CD14-positive monocyte (primary cell): Measurements from ENCODE around the gene EPHA7. TPM values are rescaled to one million over a fixed set of nuclear protein-coding genes. Genes with fewer than 3 reads are reported as not detected.

Source experiments
- DNase-seq, 3 donors: peaks; one replicate each; pipeline ENCODE4 v3.0.0-alpha.2; 2011 to 2022
- H2AFZ ChIP-seq: 2 replicates; pipeline ENCODE4 v1.6.0; 2012; ENCODE audit warnings: mild to moderate bottlenecking, low read depth, low read length, inconsistent platforms; ENCODE audit not compliant: insufficient read depth, poor library complexity, severe bottlenecking
- H3K27ac ChIP-seq, 2 donors: 1 replicate in 1 of 2; 2 replicates in 1 of 2; pipeline ENCODE4 v1.5.1; 2012 to 2013; ENCODE audit warnings: low read length in 2 of 2, control low read depth in 1 of 2, inconsistent platforms in 1 of 2, low read depth in 1 of 2, mild to moderate bottlenecking in 1 of 2
- H3K27me3 ChIP-seq, 2 donors: one replicate each; pipeline versions ENCODE4 v1.6.0 to v1.6.1; 2011 to 2013; ENCODE audit warnings: low read length in 2 of 2; ENCODE audit not compliant: control insufficient read depth in 2 of 2, insufficient read depth in 2 of 2
- H3K36me3 ChIP-seq, 2 donors: replicated peaks in 1 of 2; 1 replicate in 1 of 2; 2 replicates in 1 of 2; pipeline versions ENCODE4 v1.5.1 to v1.6.1; 2012 to 2013; ENCODE audit warnings: low read length in 2 of 2, control low read depth in 1 of 2, inconsistent platforms in 1 of 2, mild to moderate bottlenecking in 1 of 2; ENCODE audit not compliant: insufficient read depth in 2 of 2, control insufficient read depth in 1 of 2
- H3K4me1 ChIP-seq, 2 donors: 1 replicate in 1 of 2; 2 replicates in 1 of 2; pipeline versions ENCODE4 v1.5.1 to v1.6.1; 2012 to 2013; ENCODE audit warnings: low read length in 2 of 2, control low read depth in 1 of 2, inconsistent platforms in 1 of 2, mild to moderate bottlenecking in 1 of 2, moderate library complexity in 1 of 2; ENCODE audit not compliant: insufficient read depth in 2 of 2, control insufficient read depth in 1 of 2
- H3K4me2 ChIP-seq: replicated peaks from 2 replicates; pipeline ENCODE3; 2012; ENCODE audit warnings: low read length, moderate library complexity, mild to moderate bottlenecking; ENCODE audit not compliant: poor library complexity, severe bottlenecking; ENCODE audit errors: extremely low read depth
- H3K4me3 ChIP-seq, 3 experiments: fragments of 200-600 bp in 1 of 3; sonication (generic) in 1 of 3; replicated peaks in 1 of 3; 1 replicate in 2 of 3; 2 replicates in 1 of 3; pipeline ENCODE4 v1.5.1; 2011 to 2013; ENCODE audit warnings: low read length in 3 of 3, mild to moderate bottlenecking in 3 of 3, control low read depth in 2 of 3, low read depth in 2 of 3, inconsistent platforms in 1 of 3, moderate library complexity in 1 of 3
- H3K79me2 ChIP-seq: 2 replicates; pipeline ENCODE4 v1.6.0; 2012; ENCODE audit warnings: mild to moderate bottlenecking, control low read depth, inconsistent platforms, low read length, moderate library complexity; ENCODE audit not compliant: insufficient read depth
- H3K9ac ChIP-seq: 2 replicates; pipeline ENCODE4 v1.6.0; 2017; ENCODE audit warnings: low read length, mild to moderate bottlenecking; ENCODE audit not compliant: insufficient read depth, poor library complexity, severe bottlenecking
- H3K9me3 ChIP-seq, 2 donors: replicated peaks in 1 of 2; 1 replicate in 1 of 2; 2 replicates in 1 of 2; pipeline versions ENCODE4 v1.5.1 to v1.6.1; 2012 to 2013; ENCODE audit warnings: low read length in 2 of 2, control low read depth in 1 of 2; ENCODE audit not compliant: control insufficient read depth in 1 of 2, insufficient read depth in 1 of 2
- H4K20me1 ChIP-seq: 2 replicates; pipeline ENCODE4 v1.6.0; 2012; ENCODE audit warnings: mild to moderate bottlenecking, low read length, control low read depth, moderate library complexity; ENCODE audit not compliant: insufficient read depth
- H3K27ac Mint-ChIP-seq, 7 donors: one replicate each; pipeline ENCODE4 v1.8.0; 2020; ENCODE audit warnings: mild to moderate bottlenecking in 7 of 7, mixed read lengths in 7 of 7, moderate library complexity in 6 of 7, inconsistent platforms in 2 of 7
- H3K27me3 Mint-ChIP-seq, 3 donors: one replicate each; pipeline ENCODE4 v1.8.0; 2021 to 2022; ENCODE audit warnings: low read depth in 3 of 3, mild to moderate bottlenecking in 3 of 3, mixed read lengths in 3 of 3, moderate library complexity in 3 of 3, inconsistent platforms in 1 of 3
- H3K36me3 Mint-ChIP-seq, 2 donors: one replicate each; pipeline ENCODE4 v1.8.0; 2020; ENCODE audit warnings: mixed read lengths in 2 of 2, inconsistent platforms in 1 of 2, mild to moderate bottlenecking in 1 of 2
- H3K4me1 Mint-ChIP-seq: one replicate; pipeline ENCODE4 v1.8.0; 2020; ENCODE audit warnings: mild to moderate bottlenecking, mixed read lengths
- H3K4me3 Mint-ChIP-seq, 2 donors: one replicate each; pipeline ENCODE4 v1.8.0; 2020; ENCODE audit warnings: mild to moderate bottlenecking in 2 of 2, mixed read lengths in 2 of 2, moderate library complexity in 1 of 2
- H3K9me3 Mint-ChIP-seq, 7 donors: one replicate each; pipeline ENCODE4 v1.8.0; 2020 to 2022; ENCODE audit warnings: mixed read lengths in 7 of 7, mild to moderate bottlenecking in 6 of 7, moderate library complexity in 6 of 7, inconsistent platforms in 2 of 7
- WGBS: methylation state at CpG from one replicate; pipeline ENCODE4 v1.1.5; 2013; ENCODE audit warnings: missing lambda C conversion rate; ENCODE audit not compliant: insufficient coverage; 5-methylcytosine and 5-hydroxymethylcytosine counted together
- intact Hi-C, 2 donors: fragments of 100-400 bp; cut with micrococcal nuclease; formaldehyde crosslinking; loops; one replicate each; pipeline versions ENCODE4 v1.15.0 to v1.15.1; 2023
- polyA minus RNA-seq: library from RNA; depleted of rRNA, polyadenylated mRNA; stranded (reverse); fragments of >200 nt; gene quantifications from 2 replicates; pipeline ENCODE4 v1.2.3, GENCODE V29; 2012
- polyA plus RNA-seq, 3 donors: library from polyadenylated mRNA; depleted of rRNA in 1 of 3; unstranded in 2 of 3; stranded (reverse) in 1 of 3; fragments of 300-500 nt in 2 of 3; fragments of >200 nt in 1 of 3; fragmentation: Illumina TruSeq in 2 of 3; gene quantifications; 1 replicate in 2 of 3; 2 replicates in 1 of 3; pipeline ENCODE4 v1.2.3, GENCODE V29; 2012 to 2021
- total RNA-seq, 12 experiments: library from RNA in 1 of 12; stranded (reverse) in 1 of 12; fragments of 120-200 nt in 1 of 12; gene quantifications; one replicate each; pipeline ENCODE4 v1.2.4 and lab custom pipeline; 2013 to 2026; ENCODE audit warnings: mixed read lengths in 6 of 12, inconsistent platforms in 1 of 12
- TF ChIP-seq, protein P1 (sequence below): fragments of 200-600 bp; IDR thresholded peaks from one replicate; pipeline ENCODE4 v1.8.0; 2022; ENCODE audit warnings: antibody characterized with exemption, mild to moderate bottlenecking

Gene EPHA7
- under 0.01 TPM for total RNA-seq (2013)
- polyA plus RNA-seq (not detected), polyA minus RNA-seq (not detected in 2 replicates), total RNA-seq (lab: John Stamatoyannopoulos, UW) (0 to 8.2 (median 0.18) reads per million in 11 experiments)

DNA sequence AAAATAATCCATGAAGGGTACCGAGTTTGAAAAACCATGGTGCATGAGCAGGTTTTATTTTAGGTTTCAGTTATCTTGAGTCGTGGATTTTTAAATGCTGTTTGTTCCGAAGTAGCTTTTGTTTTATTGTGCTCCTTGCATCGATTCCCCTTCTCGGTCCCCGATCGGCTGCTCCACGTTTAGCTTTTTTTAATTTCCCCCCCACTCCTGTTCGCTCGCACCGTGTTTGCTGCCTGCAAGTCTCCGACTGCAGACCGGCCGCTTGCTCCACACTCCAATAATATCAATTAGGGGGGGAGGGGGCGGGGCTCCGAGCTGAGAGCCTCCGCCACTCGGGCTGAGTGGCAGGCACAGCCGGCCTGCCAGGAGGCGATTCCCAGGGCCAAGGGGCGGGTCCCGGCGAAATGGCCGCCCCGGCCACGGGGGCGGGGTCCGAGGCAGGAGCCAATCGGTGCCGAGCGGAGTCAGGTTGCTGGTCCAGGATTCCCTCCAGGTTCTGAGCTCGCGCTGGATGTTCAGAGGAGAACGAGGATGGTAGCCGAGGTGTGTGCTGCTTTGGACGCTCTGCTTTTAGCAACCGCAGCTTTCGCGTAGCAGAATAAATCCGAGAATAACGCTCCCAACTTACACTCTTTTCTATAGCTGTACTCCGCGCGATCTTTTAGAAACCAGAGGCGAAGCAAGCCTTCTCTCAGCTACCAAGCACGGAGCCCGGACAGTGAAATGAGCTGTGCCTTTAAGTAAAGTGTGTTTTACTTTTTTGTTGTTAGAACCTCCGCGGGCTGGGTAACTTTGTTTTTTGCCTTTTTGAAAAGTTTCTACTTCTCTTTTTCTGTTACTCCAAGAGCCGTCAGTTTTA is at the start of gene EPHA7:
Gene EPHA7, minus strand, starts transcription at position 256 of the 859 bp plus-strand sequence. Its CDS starts 218 bp downstream, at position 38.
- Mint-ChIP-seq H3K27me3 (peaks cover 63 to 75% (median 71%) of the 10 kb centered on the region in 3 donors), H3K36me3 (peaks cover 0 to 13% of the 10 kb centered on the region in 2 donors), H3K27ac (no peak within 1 kb of the TSS), H3K4me1 (peaks cover 32% of the 10 kb centered on the region), H3K4me3 (peak within 1 kb of the TSS; percentile 81 to 94), H3K9me3 (peaks cover 0 to 21% (median 11%) of the 10 kb centered on the region in 7 donors)
- H3K4me1 ChIP-seq = peaks cover 28 to 37% of the 10 kb centered on the region in 2 donors
- peak within 1 kb of the TSS; percentile 55 for H2AFZ ChIP-seq
- peaks cover 0 to 24% of the 10 kb centered on the region in 2 donors for H3K9me3 ChIP-seq
- H3K36me3 ChIP-seq = no peaks in the 10 kb centered on the region
- TF ChIP-seq, protein P1, sequence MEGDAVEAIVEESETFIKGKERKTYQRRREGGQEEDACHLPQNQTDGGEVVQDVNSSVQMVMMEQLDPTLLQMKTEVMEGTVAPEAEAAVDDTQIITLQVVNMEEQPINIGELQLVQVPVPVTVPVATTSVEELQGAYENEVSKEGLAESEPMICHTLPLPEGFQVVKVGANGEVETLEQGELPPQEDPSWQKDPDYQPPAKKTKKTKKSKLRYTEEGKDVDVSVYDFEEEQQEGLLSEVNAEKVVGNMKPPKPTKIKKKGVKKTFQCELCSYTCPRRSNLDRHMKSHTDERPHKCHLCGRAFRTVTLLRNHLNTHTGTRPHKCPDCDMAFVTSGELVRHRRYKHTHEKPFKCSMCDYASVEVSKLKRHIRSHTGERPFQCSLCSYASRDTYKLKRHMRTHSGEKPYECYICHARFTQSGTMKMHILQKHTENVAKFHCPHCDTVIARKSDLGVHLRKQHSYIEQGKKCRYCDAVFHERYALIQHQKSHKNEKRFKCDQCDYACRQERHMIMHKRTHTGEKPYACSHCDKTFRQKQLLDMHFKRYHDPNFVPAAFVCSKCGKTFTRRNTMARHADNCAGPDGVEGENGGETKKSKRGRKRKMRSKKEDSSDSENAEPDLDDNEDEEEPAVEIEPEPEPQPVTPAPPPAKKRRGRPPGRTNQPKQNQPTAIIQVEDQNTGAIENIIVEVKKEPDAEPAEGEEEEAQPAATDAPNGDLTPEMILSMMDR = no peak
- peak; percentile 2 to 12 (median 6) for DNase-seq
- peak within 1 kb of the TSS; percentile 28 to 74 (median 36) for H3K4me3 ChIP-seq
- no peak within 1 kb of the TSS for H3K27ac ChIP-seq
- WGBS = under 1% methylated on average over 18 of the region's 50 CpGs
- no peaks in the 10 kb centered on the region for H4K20me1 ChIP-seq
- H3K4me2 ChIP-seq = peak within 1 kb of the TSS; percentile 82
- intact Hi-C loops = no loop called here
- H3K79me2 ChIP-seq = no peaks in the 10 kb centered on the region
- H3K9ac ChIP-seq = no peak within 1 kb of the TSS
- peaks cover 68 to 82% of the 10 kb centered on the region in 2 donors for H3K27me3 ChIP-seq

DNA sequence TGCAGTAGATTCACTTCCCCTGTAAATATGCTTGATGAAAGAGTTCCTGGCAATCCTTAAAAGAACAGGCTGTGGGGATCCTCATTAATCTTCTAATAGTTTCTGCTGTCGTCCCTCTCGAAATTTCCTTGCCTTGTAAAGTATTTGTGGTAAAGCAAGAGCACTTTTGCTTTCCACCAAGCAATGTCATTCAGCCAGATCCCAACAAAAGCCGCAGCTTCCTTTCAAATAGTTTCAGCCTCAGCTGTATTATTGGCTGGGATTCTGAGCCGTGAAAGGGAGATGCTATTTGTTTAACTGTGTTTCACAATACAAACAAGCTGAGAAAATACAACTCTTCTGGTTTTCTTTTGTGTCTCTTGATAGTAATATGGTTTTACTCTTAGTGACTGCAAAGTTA is 48.9 kb upstream of the EPHA7 start:
- no peak for DNase-seq
- Histone ChIP-seq H3K9ac (no peak overlapping the region), H3K79me2 (no peaks in the 10 kb centered on the region), H3K4me1 (no peaks in the 10 kb centered on the region), H3K27ac (no peak overlapping the region), H3K27me3 (no peaks in the 10 kb centered on the region), H3K9me3 (no peaks in the 10 kb centered on the region), H3K4me2 (no peak overlapping the region), H4K20me1 (no peaks in the 10 kb centered on the region), H2AFZ (no peak overlapping the region), H3K4me3 (no peak overlapping the region), H3K36me3 (no peaks in the 10 kb centered on the region)
- Mint-ChIP-seq H3K36me3 (no peaks in the 10 kb centered on the region), H3K4me3 (no peak overlapping the region), H3K27ac (no peak overlapping the region), H3K4me1 (no peaks in the 10 kb centered on the region), H3K27me3 (peaks cover 0 to 2% (median 0%) of the 10 kb centered on the region in 3 donors), H3K9me3 (peaks cover 0 to 2% (median 0%) of the 10 kb centered on the region in 7 donors)
- intact Hi-C loops = no loop called here
- TF ChIP-seq, protein P1 = no peak
- no CpG with 5 or more reads among the region's 4 CpGs for whole genome bisulfite sequencing
